GM12872 (cell line): Measurements from ENCODE around the gene MTUS2.

Experiments
- CTCF ChIP-seq: IDR thresholded peaks from 3 replicates; pipeline ENCODE4 v1.5.1; 2011; ENCODE audit warnings: low read depth, mild to moderate bottlenecking, low read length, moderate library complexity; ENCODE audit not compliant: insufficient read depth

Gene MTUS2

GRCh38 chr13:28831117-28831516 lies 11.0 kb downstream of the MTUS2 start:
- no peak for TF ChIP-seq CTCF

GRCh38 chr13:28837111-28837510 lies 17.0 kb downstream of the MTUS2 start:
- TF ChIP-seq CTCF: no peak

GRCh38 chr13:28843639-28844038 lies 23.5 kb downstream of the MTUS2 start:
- no peak for TF ChIP-seq CTCF

GRCh38 chr13:28849441-28849840 lies 29.3 kb downstream of the MTUS2 start:
- TF ChIP-seq CTCF: no peak

GRCh38 chr13:28850226-28850625 lies 30.1 kb downstream of the MTUS2 start:
- no peak for TF ChIP-seq CTCF

GRCh38 chr13:28851422-28851821 lies 31.3 kb downstream of the MTUS2 start:
- no peak for TF ChIP-seq CTCF

- TF ChIP-seq CTCF: no peak
These were observed 34.5 kb downstream of the MTUS2 start for GRCh38 chr13:28854657-28855056.

- no peak for TF ChIP-seq CTCF
These were observed 36.1 kb downstream of the MTUS2 start for GRCh38 chr13:28856287-28856686.
